Measurements from ENCODE around the gene NUMB. TPM values are rescaled to one million over a fixed set of nuclear protein-coding genes. Genes with fewer than 3 reads are reported as not detected.

NUMB gene
- total and polyA plus RNA-seq, 2 of the 13 experiments (the other 11 are each of a cell fraction or from before 2014, with no cell fraction given), result 20.3 to 71.1 TPM

DNA sequence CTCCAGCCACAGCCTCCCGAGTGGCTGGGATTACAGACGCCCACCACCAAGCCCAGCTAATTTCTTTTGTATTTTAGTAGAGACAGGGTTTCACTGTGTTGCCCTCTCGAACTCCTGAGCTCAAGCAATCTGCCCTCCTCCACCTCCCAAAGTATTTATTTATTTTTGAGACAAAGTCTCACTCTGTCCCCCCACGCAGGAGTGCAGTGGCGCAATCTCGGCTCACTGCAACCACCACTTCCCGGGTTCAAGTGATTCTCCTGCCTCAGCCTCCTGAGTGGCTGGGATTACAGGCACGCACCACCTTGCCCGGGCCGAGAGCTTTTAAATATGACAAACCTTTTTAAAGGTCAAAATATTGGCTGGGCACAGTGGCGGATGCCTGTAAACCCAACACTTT is 14.6 kb downstream of the NUMB start:
- FAIRE-seq (no peak), DNase-seq (ENCODE audit: low spot score) (peak; percentile 35), ATAC-seq (peak; percentile 38; the same call in 2 of the 3 replicates)
- POLR2A ChIA-PET, result interaction anchor here (1.5 to 2.8 kb wide), 3 partner anchors 11 to 19 kb away, joined by 6 to 19 read pairs (median 7); partner anchors contain the start of gene NUMB
- Histone ChIP-seq H3K4me3 (replicated peaks in 1 of 3; ENCODE audit: insufficient read depth in 1 of 3, low read depth in 2 of 3, low read length in 3 of 3) (no peak overlapping the region), H4K20me1 (ENCODE audit: insufficient read depth, low read length) (no peaks in the 10 kb centered on the region), H3K4me2 (ENCODE audit: low read depth, low read length) (peak overlapping the region; percentile 32; the same call in 1 of the 2 replicates), H3K27ac (ENCODE audit: extremely low read length, insufficient read depth, low read length) (peak overlapping the region; percentile 52), H3K79me2 (ENCODE audit: insufficient read depth, low read length) (peaks cover 77% of the 10 kb centered on the region), H3K36me3 (replicated peaks in 1 of 2; ENCODE audit: control insufficient read depth in 1 of 2, insufficient read depth in 2 of 2, low read length in 2 of 2) (no peaks in the 10 kb centered on the region), H3K27me3 (ENCODE audit: control insufficient read depth in 1 of 2, insufficient read depth in 2 of 2, low read length in 2 of 2) (no peaks in the 10 kb centered on the region), H3K4me1 (ENCODE audit: insufficient read depth, low read length) (peaks cover 20% of the 10 kb centered on the region), H2AFZ (ENCODE audit: low read length) (no peak overlapping the region), H3K9ac (ENCODE audit: insufficient read depth, low read depth, low read length) (no peak overlapping the region), H3K9me3 (ENCODE audit: low read length) (no peaks in the 10 kb centered on the region)
- intact Hi-C loops (cut with micrococcal nuclease; ENCODE audit: unreplicated experiment), result no loop called here
- WGBS (ENCODE audit: low lambda C conversion rate), result 47% methylated on average over 11 of the region's 11 CpGs
- in situ Hi-C loops (cut with HindIII; ENCODE audit: extremely low pct_ligation_motif_present, low pct_unique_long_range_greater_than_20kb), result no loop called here
- CTCF ChIA-PET (ENCODE audit: low intra/inter-chr PET ratio, low total read pairs), result no interaction called here
- no TSS peak for BruUV-seq (replicated peaks)
- TF ChIP-seq ZMYM2 (CRISPR knock-in tag; IDR thresholded peaks at IDR 0.05) (peak; percentile 62; the same call in 1 of the 2 replicates), CEBPG (CRISPR knock-in tag; IDR thresholded peaks at IDR 0.05) (peak; percentile 83), RAD51 (IDR thresholded peaks at IDR 0.05; ENCODE audit: borderline replicate concordance) (no peak), PAXIP1 (CRISPR knock-in tag; conservative IDR thresholded peaks at IDR 0.05) (peak; percentile 49), CEBPB (IDR thresholded peaks at IDR 0.05; ENCODE audit: borderline replicate concordance, low read depth, low read length) (0 out of 2 replicates have a peak, but pooled peaks have one; percentile 15), HNF4A (CRISPR knock-in tag; IDR thresholded peaks at IDR 0.05) (peak; percentile 34; the same call in 1 of the 2 replicates), SOX13 (IDR thresholded peaks at IDR 0.05) (no peak), SOX13 (CRISPR knock-in tag; conservative IDR thresholded peaks at IDR 0.05 in 1 of 2, IDR thresholded peaks at IDR 0.05 in 1 of 2) (peak in 1 of 2 experiments; percentile 16; a peak in 1 of 4 replicates), ZSCAN31 (CRISPR knock-in tag; IDR thresholded peaks at IDR 0.05; ENCODE audit: low read depth) (no peak), HNF4G (IDR thresholded peaks at IDR 0.05; ENCODE audit: borderline replicate concordance, low read depth, low read length) (peak; percentile 7; the same call in 1 of the 2 replicates), HNF4G (CRISPR knock-in tag; IDR thresholded peaks at IDR 0.05; ENCODE audit: borderline replicate concordance, low read depth) (no peak), SOX6 (IDR thresholded peaks at IDR 0.05) (no peak), SOX6 (CRISPR knock-in tag; IDR thresholded peaks at IDR 0.05) (0 out of 2 replicates have a peak, but pooled peaks have one; percentile 33), SALL1 (CRISPR knock-in tag; IDR thresholded peaks at IDR 0.05) (0 out of 2 replicates have a peak, but pooled peaks have one; percentile 34), ZFP62 (CRISPR knock-in tag; IDR thresholded peaks at IDR 0.05) (no peak)
- TF ChIP-seq, protein P1, sequence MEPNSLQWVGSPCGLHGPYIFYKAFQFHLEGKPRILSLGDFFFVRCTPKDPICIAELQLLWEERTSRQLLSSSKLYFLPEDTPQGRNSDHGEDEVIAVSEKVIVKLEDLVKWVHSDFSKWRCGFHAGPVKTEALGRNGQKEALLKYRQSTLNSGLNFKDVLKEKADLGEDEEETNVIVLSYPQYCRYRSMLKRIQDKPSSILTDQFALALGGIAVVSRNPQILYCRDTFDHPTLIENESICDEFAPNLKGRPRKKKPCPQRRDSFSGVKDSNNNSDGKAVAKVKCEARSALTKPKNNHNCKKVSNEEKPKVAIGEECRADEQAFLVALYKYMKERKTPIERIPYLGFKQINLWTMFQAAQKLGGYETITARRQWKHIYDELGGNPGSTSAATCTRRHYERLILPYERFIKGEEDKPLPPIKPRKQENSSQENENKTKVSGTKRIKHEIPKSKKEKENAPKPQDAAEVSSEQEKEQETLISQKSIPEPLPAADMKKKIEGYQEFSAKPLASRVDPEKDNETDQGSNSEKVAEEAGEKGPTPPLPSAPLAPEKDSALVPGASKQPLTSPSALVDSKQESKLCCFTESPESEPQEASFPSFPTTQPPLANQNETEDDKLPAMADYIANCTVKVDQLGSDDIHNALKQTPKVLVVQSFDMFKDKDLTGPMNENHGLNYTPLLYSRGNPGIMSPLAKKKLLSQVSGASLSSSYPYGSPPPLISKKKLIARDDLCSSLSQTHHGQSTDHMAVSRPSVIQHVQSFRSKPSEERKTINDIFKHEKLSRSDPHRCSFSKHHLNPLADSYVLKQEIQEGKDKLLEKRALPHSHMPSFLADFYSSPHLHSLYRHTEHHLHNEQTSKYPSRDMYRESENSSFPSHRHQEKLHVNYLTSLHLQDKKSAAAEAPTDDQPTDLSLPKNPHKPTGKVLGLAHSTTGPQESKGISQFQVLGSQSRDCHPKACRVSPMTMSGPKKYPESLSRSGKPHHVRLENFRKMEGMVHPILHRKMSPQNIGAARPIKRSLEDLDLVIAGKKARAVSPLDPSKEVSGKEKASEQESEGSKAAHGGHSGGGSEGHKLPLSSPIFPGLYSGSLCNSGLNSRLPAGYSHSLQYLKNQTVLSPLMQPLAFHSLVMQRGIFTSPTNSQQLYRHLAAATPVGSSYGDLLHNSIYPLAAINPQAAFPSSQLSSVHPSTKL (CRISPR knock-in tag; IDR thresholded peaks at IDR 0.05), result 0 out of 2 replicates have a peak, but pooled peaks have one; percentile 15
- TF ChIP-seq, protein P2, sequence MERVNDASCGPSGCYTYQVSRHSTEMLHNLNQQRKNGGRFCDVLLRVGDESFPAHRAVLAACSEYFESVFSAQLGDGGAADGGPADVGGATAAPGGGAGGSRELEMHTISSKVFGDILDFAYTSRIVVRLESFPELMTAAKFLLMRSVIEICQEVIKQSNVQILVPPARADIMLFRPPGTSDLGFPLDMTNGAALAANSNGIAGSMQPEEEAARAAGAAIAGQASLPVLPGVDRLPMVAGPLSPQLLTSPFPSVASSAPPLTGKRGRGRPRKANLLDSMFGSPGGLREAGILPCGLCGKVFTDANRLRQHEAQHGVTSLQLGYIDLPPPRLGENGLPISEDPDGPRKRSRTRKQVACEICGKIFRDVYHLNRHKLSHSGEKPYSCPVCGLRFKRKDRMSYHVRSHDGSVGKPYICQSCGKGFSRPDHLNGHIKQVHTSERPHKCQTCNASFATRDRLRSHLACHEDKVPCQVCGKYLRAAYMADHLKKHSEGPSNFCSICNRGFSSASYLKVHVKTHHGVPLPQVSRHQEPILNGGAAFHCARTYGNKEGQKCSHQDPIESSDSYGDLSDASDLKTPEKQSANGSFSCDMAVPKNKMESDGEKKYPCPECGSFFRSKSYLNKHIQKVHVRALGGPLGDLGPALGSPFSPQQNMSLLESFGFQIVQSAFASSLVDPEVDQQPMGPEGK (CRISPR knock-in tag; IDR thresholded peaks at IDR 0.05), result peak; percentile 75
